GM23248 (cell line): Measurements from ENCODE around the gene DCUN1D4. TPM values are rescaled to one million over a fixed set of nuclear protein-coding genes. Genes with fewer than 3 reads are reported as not detected.
A peak's percentile ranks its signal among the peaks of the same experiment; 100 is the strongest.
"Not testable (repeated sequence)": the region's sequence is repeated elsewhere in the genome, so short reads cannot be mapped to it uniquely, and the experiment has no call there.

Source experiments
- DNase-seq: peaks from one replicate; pipeline ENCODE4 v3.0.0-alpha.2; 2015
- H2AFZ ChIP-seq: fragments of 200-600 bp; sonication (generic); 2 replicates; pipeline ENCODE4 v1.6.1; 2016; ENCODE audit warnings: antibody characterized with exemption
- H3F3A ChIP-seq: fragments of 200-600 bp; sonication (generic); 2 replicates; pipeline ENCODE4 v1.6.1; 2016; ENCODE audit warnings: mild to moderate bottlenecking, antibody characterized with exemption, mixed run types; ENCODE audit not compliant: insufficient read depth
- H3K27ac ChIP-seq: fragments of 200-600 bp; sonication (generic); 2 replicates; pipeline ENCODE4 v1.5.1; 2016; ENCODE audit warnings: mild to moderate bottlenecking
- H3K27me3 ChIP-seq: fragments of 200-600 bp; sonication (generic); replicated peaks from 2 replicates; pipeline ENCODE4 v1.6.1; 2016; ENCODE audit warnings: mild to moderate bottlenecking; ENCODE audit not compliant: insufficient read depth
- H3K36me3 ChIP-seq: fragments of 200-600 bp; sonication (generic); 2 replicates; pipeline ENCODE4 v1.6.1; 2016; ENCODE audit warnings: low read depth, mild to moderate bottlenecking
- H3K4me1 ChIP-seq: fragments of 200-600 bp; sonication (generic); 2 replicates; pipeline ENCODE4 v1.6.1; 2016; ENCODE audit warnings: mild to moderate bottlenecking; ENCODE audit not compliant: insufficient read depth
- H3K4me2 ChIP-seq: fragments of 200-600 bp; sonication (generic); one replicate; pipeline ENCODE4 v1.6.1; 2016; ENCODE audit warnings: mild to moderate bottlenecking; ENCODE audit not compliant: unreplicated experiment
- H3K4me3 ChIP-seq: fragments of 200-600 bp; sonication (generic); 2 replicates; pipeline ENCODE4 v1.5.1; 2016; ENCODE audit warnings: mild to moderate bottlenecking
- H3K79me2 ChIP-seq: fragments of 200-600 bp; sonication (generic); 2 replicates; pipeline ENCODE4 v1.6.1; 2016; ENCODE audit warnings: mild to moderate bottlenecking; ENCODE audit not compliant: insufficient read depth
- H3K9ac ChIP-seq: fragments of 200-600 bp; sonication (generic); 2 replicates; pipeline ENCODE4 v1.6.1; 2016; ENCODE audit warnings: mild to moderate bottlenecking
- H3K9me2 ChIP-seq: fragments of 200-600 bp; sonication (generic); 2 replicates; pipeline ENCODE4 v1.6.1; 2016; ENCODE audit warnings: mixed run types, mild to moderate bottlenecking, moderate library complexity; ENCODE audit not compliant: insufficient read depth
- H3K9me3 ChIP-seq: fragments of 200-600 bp; sonication (generic); one replicate; pipeline ENCODE4 v1.6.1; 2017; ENCODE audit warnings: low read depth
- H4K20me1 ChIP-seq: fragments of 200-600 bp; sonication (generic); 2 replicates; pipeline ENCODE4 v1.6.0; 2016; ENCODE audit not compliant: insufficient read depth
- EZH2 ChIP-seq: fragments of 200-600 bp; sonication (generic); IDR thresholded peaks from 2 replicates; pipeline ENCODE4 v1.6.1; 2018; ENCODE audit warnings: antibody characterized with exemption, mild to moderate bottlenecking; ENCODE audit not compliant: insufficient read depth, poor library complexity, severe bottlenecking
- EZH2phosphoT487 ChIP-seq: fragments of 200-600 bp; sonication (generic); IDR thresholded peaks from 2 replicates; pipeline ENCODE4 v1.6.1; 2018; ENCODE audit warnings: antibody characterized with exemption, moderate library complexity, mild to moderate bottlenecking, low read depth; ENCODE audit not compliant: insufficient read depth
- WGBS, 2 experiments: methylation state at CpG; one replicate each; pipeline ENCODE4 v1.1.6; 2015 to 2017; ENCODE audit warnings: low lambda C conversion rate in 2 of 2, low coverage in 1 of 2; ENCODE audit errors: missing lambda C conversion rate in 2 of 2; 5-methylcytosine and 5-hydroxymethylcytosine counted together
- in situ Hi-C: fragments of 300-500 bp; cut with MboI; formaldehyde crosslinking; loops from 2 replicates; pipeline ENCODE4 v1.15.0; 2020
- polyA plus RNA-seq: library from polyadenylated mRNA; unstranded; fragments of >200 nt; fragmentation: Nextera tagmentation; extraction: Ambion mirVana; gene quantifications from 2 replicates; pipeline ENCODE4 v1.2.1, GENCODE V29; 2016
- total RNA-seq: library from RNA; depleted of rRNA; stranded (reverse); fragments of >200 nt; shearing (Covaris generic); gene quantifications from 2 replicates; pipeline ENCODE4 v1.2.3, GENCODE V29; 2014

Gene DCUN1D4
- total and polyA plus RNA-seq, 2 experiments from 2014 or later = 33.2 to 46.8 TPM

DNA sequence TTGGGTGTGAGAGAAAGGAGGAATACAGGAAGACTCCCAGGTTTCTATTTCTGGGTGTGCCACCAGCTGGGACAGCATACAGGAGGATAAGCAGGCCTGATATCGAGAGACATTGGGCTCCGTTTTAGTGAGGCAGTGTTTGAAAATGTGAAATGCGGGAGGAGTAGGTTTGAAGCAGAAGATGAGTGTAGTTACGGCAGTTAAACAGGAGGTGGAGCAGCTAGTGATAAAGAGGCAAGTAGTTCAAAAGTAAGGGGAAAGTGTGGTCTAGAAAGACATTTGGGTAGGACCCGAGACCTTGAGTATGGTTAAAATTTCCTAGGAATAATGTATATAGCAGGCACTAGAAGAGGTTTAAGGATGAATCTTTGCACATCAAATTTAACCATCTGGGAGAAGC, 42.4 kb downstream of the DCUN1D4 start:
- Histone ChIP-seq H4K20me1 (no peaks in the 10 kb centered on the region), H3K4me2 (no peak overlapping the region), H3K4me3 (no peak overlapping the region), H3K9me3 (no peaks in the 10 kb centered on the region), H3K9me2 (no peaks in the 10 kb centered on the region), H3K36me3 (peaks cover 51% of the 10 kb centered on the region), H3K4me1 (no peaks in the 10 kb centered on the region), H3F3A (peaks cover 9% of the 10 kb centered on the region; the same call in 1 of the 2 replicates), H3K27me3 (no peaks in the 10 kb centered on the region), H2AFZ (no peak overlapping the region), H3K27ac (no peak overlapping the region), H3K9ac (no peak overlapping the region), H3K79me2 (no peaks in the 10 kb centered on the region)
- in situ Hi-C loops = no loop called here
- DNase-seq = peak; percentile 57
- 71% methylated on average over 5 of the region's 5 CpGs for WGBS, 2 experiments
- TF ChIP-seq EZH2 (no peak), EZH2phosphoT487 (no peak)

DNA sequence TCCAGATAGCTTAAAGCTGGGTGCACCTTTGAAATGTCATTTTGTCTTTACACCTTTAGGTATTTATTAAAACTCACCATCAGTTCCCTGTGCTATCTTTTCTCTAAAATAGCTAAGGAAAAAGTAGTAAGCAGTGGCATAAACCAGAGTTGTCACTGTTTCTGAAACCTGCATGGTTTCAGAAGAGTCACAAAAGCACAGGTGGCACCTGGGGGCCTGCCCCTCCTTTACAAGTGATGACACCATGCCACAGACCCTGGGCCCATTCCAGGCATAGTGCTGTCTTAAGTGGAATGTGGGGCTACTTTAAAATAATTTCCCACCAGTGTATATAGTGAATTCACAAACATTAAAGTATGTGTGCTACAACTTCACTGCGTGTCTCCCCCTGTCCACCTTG, 47.8 kb downstream of the DCUN1D4 start:
- Histone ChIP-seq H3K9me3 (no peaks in the 10 kb centered on the region), H3K36me3 (peaks cover 44% of the 10 kb centered on the region), H4K20me1 (no peaks in the 10 kb centered on the region), H3K4me3 (no peak overlapping the region), H3K4me2 (no peak overlapping the region), H2AFZ (no peak overlapping the region), H3K79me2 (no peaks in the 10 kb centered on the region), H3K9ac (no peak overlapping the region), H3K9me2 (no peaks in the 10 kb centered on the region), H3K4me1 (peaks cover 8% of the 10 kb centered on the region), H3F3A (no peaks in the 10 kb centered on the region), H3K27ac (no peak overlapping the region), H3K27me3 (no peaks in the 10 kb centered on the region)
- WGBS, 2 experiments = 96 to 100% methylated on average over 1 of the region's 1 CpG
- no peak for TF ChIP-seq EZH2
- no peak for TF ChIP-seq EZH2phosphoT487
- DNase-seq = no peak
- in situ Hi-C loops = loop anchor here (10.0 kb wide), 1 partner anchor 134 kb away; the partner anchor contains the start of gene LRRC66

DNA sequence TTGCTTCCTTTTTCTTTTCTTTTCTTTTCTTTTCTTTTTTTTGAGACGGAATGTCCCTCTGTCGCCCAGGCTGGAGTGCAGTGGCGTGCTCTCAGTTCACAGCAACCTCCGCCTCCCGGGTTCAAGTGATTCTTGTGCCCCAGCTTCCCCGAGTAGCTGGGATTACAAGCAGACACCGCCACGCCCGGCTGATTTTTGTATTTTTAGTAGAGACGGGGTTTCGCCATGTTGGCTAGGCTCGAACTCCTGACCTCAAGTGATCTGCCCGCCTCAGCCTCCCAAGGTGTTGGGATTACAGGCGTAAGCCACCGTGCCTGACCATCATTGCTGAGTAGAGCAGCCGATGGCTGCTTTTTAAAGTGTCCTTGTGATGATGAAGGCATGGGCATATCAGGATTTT, 50.4 kb downstream of the DCUN1D4 start:
- H2AFZ ChIP-seq, H3K4me3 ChIP-seq, H4K20me1 ChIP-seq, H3K4me2 ChIP-seq, H3K9me3 ChIP-seq, DNase-seq, H3K27me3 ChIP-seq, H3K27ac ChIP-seq, H3K9ac ChIP-seq, H3K9me2 ChIP-seq, H3K79me2 ChIP-seq, H3F3A ChIP-seq: not testable (repeated sequence)
- 94% methylated on average over 15 to 16 of the region's 16 CpGs for WGBS, 2 experiments
- peaks cover 12% of the 10 kb centered on the region for H3K4me1 ChIP-seq
- in situ Hi-C loops = loop anchor here (10.0 kb wide), 1 partner anchor 131 kb away; the partner anchor contains the start of gene LRRC66
- peaks cover 34% of the 10 kb centered on the region for H3K36me3 ChIP-seq

DNA sequence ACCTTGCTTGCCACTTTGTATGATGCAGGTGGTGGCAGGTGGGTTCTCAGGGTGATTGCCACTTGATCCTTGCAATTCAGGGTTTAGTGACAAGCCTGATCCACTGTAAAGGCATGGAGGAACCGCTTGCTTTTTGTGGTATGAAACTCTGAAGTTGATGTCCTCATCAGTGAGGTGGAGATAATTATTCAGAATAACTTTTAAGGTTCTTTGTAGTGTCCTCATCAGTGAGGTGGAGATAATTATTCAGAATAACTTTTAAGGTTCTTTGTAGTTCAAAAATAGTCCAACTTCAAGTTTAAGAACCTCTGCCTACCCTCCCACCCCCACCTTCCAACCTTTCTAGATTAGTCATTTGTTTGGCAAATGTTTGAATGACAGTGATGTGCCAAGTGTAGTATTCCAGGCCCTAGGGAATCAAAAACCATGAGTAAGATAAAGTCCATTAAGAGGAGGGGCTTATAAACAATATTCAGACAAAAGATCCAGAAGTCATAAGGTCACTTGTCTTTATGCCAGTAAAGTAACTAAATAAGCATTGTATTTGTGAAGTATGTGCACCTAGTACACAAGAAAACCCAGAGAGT, 51.2 kb downstream of the DCUN1D4 start:
- Histone ChIP-seq H3K4me1 (peaks cover 12% of the 10 kb centered on the region), H3K9ac (no peak overlapping the region), H3K9me2 (no peaks in the 10 kb centered on the region), H3K4me3 (no peak overlapping the region), H2AFZ (no peak overlapping the region), H3K36me3 (peaks cover 32% of the 10 kb centered on the region), H3F3A (no peaks in the 10 kb centered on the region), H4K20me1 (no peaks in the 10 kb centered on the region), H3K27me3 (no peaks in the 10 kb centered on the region), H3K27ac (no peak overlapping the region), H3K79me2 (no peaks in the 10 kb centered on the region; the same call in 1 of the 2 replicates), H3K9me3 (no peaks in the 10 kb centered on the region), H3K4me2 (no peak overlapping the region)
- in situ Hi-C loops = loop anchor here (10.0 kb wide), 1 partner anchor 131 kb away; the partner anchor contains the start of gene LRRC66
- peak; percentile 44 for DNase-seq
- TF ChIP-seq EZH2phosphoT487 (no peak), EZH2 (no peak)
- 94 to 96% methylated on average over 1 of the region's 1 CpG for whole genome bisulfite sequencing, 2 experiments
